GM18907 (cell line): ENCODE results near the gene ZNF547.
"Not testable (repeated sequence)": the region's sequence is repeated elsewhere in the genome, so short reads cannot be mapped to it uniquely, and the experiment has no call there.

Experiments
- ATAC-seq: cut with Tn5 transposase; IDR thresholded peaks from one replicate; pipeline ENCODE4 v1.9.1; 2021; ENCODE audit warnings: mild to moderate bottlenecking, moderate library complexity; ENCODE audit not compliant: unreplicated experiment

The ZNF547 gene

GRCh38 chr19:57374179-57374578 is 10.8 kb downstream of the ZNF547 start:
- ATAC-seq, result no peak

GRCh38 chr19:57374647-57375046 is 11.3 kb downstream of the ZNF547 start:
- ATAC-seq, result not testable (repeated sequence)

GRCh38 chr19:57376151-57376550 is 12.8 kb downstream of the ZNF547 start:
- no peak for ATAC-seq

- ATAC-seq, result no peak
These were observed 14.3 kb downstream of the ZNF547 start for GRCh38 chr19:57377498-57378146.

GRCh38 chr19:57380923-57381322 is 17.6 kb downstream of the ZNF547 start:
- ATAC-seq, result no peak

GRCh38 chr19:57382806-57383488 is 19.6 kb downstream of the ZNF547 start:
- ATAC-seq, result no peak

GRCh38 chr19:57389194-57389729 is 25.9 kb downstream of the ZNF547 start:
- ATAC-seq, result no peak

- peak; percentile 99 for ATAC-seq
These were observed 26.6 kb downstream of the ZNF547 start, which contains the start of gene ZNF548 for GRCh38 chr19:57389730-57390598. Gene ZNF548 (plus strand): TSS chr19:57389854. CDS start chr19:57390100, 246 bp downstream.

- ATAC-seq, result no peak
These were observed 32.4 kb downstream of the ZNF547 start for GRCh38 chr19:57395710-57396109.

GRCh38 chr19:57398868-57399267 is 35.5 kb downstream of the ZNF547 start:
- no peak for ATAC-seq

GRCh38 chr19:57403737-57404563 is 40.6 kb downstream of the ZNF547 start:
- ATAC-seq, result no peak

- ATAC-seq, result no peak
These were observed 43.3 kb downstream of the ZNF547 start for GRCh38 chr19:57406516-57407123.

- ATAC-seq, result peak; percentile 98
These were observed 47.7 kb downstream of the ZNF547 start, which contains the start of gene ZNF17 for GRCh38 chr19:57410877-57411671. Gene ZNF17 (plus strand): TSS chr19:57411161. CDS start chr19:57413616, 2,455 bp downstream.

- ATAC-seq, result no peak
These were observed 56.1 kb downstream of the ZNF547 start for GRCh38 chr19:57419439-57419838.

- ATAC-seq, result no peak
These were observed 57.7 kb downstream of the ZNF547 start for GRCh38 chr19:57421037-57421436.
